Measurements from ENCODE around the gene RPL3. TPM values are rescaled to one million over a fixed set of nuclear protein-coding genes. Genes with fewer than 3 reads are reported as not detected.
A peak's percentile ranks its signal among the peaks of the same experiment; 100 is the strongest.

RPL3 gene
- total RNA-seq, 1 donor = 3,122 TPM

DNA sequence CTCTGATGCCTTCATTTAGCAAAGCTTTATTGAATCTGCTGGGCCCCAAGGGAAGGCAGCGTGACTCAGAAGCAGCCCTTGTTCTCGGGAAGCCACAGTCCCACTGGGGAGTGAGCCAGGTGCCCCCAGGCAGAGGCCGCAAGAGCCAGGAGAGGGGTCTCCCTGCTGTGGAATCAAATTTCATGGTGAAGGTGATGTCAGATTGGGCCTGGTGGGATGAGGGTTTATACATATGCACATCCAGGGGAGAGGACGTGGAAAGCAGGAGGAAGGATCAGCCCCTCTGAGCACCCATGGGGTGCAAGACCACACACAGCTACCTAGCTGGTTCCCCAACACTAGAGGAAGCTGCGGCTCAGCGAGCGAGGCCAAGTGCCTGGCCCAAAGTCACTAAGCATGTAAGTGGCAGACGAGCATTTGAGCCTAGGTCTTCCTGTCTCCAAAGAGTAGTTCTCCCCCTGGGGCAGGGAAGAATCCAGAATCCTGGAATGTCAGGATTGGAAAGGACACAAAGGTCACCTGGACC lies 32.3 kb upstream of the RPL3 start:
- TF ChIP-seq CTCF (IDR thresholded peaks at IDR 0.05; ENCODE audit: insufficient read depth, low read length) = no peak
- no peak for DNase-seq (ENCODE audit: low read depth)
- H3K4me3 ChIP-seq (ENCODE audit: low read depth, low read length) = no peak overlapping the region

DNA sequence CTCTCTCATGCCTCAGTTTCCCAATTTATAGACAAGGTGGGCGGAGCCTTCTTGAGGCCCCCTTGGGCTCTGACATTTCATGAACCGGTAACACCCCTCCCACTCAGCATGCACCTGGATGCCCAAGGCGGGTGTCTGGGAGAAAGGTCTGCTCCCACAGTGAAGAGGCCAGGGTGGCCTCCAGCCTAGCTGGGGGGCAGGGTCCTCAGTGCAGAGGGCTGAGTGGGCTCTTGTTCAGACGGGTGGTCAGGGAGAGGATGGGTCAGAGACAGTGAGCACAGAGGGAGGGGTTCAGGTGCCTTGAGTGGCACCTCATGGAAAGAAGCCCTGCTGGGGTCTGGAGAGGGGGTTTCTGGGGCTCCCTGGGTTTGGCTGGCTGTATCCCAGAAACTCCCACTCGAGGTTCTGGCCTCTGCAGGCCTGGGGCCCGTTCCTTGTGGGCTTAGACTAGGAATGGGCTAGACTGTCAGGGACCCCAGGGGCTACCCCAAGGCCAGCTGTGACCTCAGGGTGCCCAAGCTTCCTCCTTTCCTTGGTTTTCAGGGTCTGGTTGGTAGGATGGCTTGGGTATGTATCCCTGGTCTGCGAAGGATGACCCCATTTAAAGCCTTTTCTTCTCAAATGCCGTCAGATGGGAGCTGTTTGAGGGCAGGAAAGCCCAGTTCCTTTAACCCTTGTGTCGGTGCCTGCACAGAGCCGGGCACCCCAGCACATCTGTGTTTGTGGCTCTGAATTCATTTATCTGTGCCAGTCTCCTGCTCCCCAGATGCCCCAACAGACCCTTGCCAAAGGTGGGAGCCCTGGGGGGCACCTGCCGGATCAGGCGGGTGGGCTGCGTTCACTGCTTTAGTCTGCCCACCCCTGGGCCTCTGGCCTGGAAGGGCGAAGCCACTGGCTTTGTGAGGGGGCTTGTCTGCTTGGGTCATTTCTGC lies 31.6 kb upstream of the RPL3 start:
- H3K4me3 ChIP-seq (ENCODE audit: low read depth, low read length) = peak overlapping the region; percentile 73

GRCh38 chr22:39349967-39350726 lies 30.7 kb upstream of the RPL3 start, which contains the start of gene SYNGR1:
Gene SYNGR1, plus strand, starts transcription at chr22:39349991. Its CDS starts 20 bp downstream, at chr22:39350011.
- no peak for TF ChIP-seq CTCF (IDR thresholded peaks at IDR 0.05; ENCODE audit: insufficient read depth, low read length)
- peak within 1 kb of the TSS; percentile 73 for H3K4me3 ChIP-seq (ENCODE audit: low read depth, low read length)
- no peak for DNase-seq (ENCODE audit: low read depth)

More for the DNA sequence above, 31.6 kb upstream of the RPL3 start:
- no peak for DNase-seq (ENCODE audit: low read depth)
- no peak for TF ChIP-seq CTCF (IDR thresholded peaks at IDR 0.05; ENCODE audit: insufficient read depth, low read length)

GRCh38 chr22:39349506-39349966 lies 30.1 kb upstream of the RPL3 start:
- H3K4me3 ChIP-seq (ENCODE audit: low read depth, low read length) = peak overlapping the region; percentile 73
- no peak for DNase-seq (ENCODE audit: low read depth)
- no peak for TF ChIP-seq CTCF (IDR thresholded peaks at IDR 0.05; ENCODE audit: insufficient read depth, low read length)

GRCh38 chr22:39348909-39349505 lies 29.6 kb upstream of the RPL3 start:
- no peak for DNase-seq (ENCODE audit: low read depth)
- TF ChIP-seq CTCF (IDR thresholded peaks at IDR 0.05; ENCODE audit: insufficient read depth, low read length) = no peak

GRCh38 chr22:39345231-39345630 lies 25.8 kb upstream of the RPL3 start:
- no peak for TF ChIP-seq CTCF (IDR thresholded peaks at IDR 0.05; ENCODE audit: insufficient read depth, low read length)
- no peak for DNase-seq (ENCODE audit: low read depth)
- H3K4me3 ChIP-seq (ENCODE audit: low read depth, low read length) = no peak overlapping the region

More at GRCh38 chr22:39348909-39349505, 29.6 kb upstream of the RPL3 start:
- peak overlapping the region; percentile 71 for H3K4me3 ChIP-seq (ENCODE audit: low read depth, low read length)

All from fibroblast of the aortic adventitia (primary cell).